T-helper 9 cell (primary cell): Measurements from ENCODE around the gene PKNOX2.
"Not testable (repeated sequence)": the region's sequence is repeated elsewhere in the genome, so short reads cannot be mapped to it uniquely, and the experiment has no call there.

ENCODE experiments used
- DNase-seq: peaks from one replicate; pipeline ENCODE4 v3.0.0-alpha.2; 2020

PKNOX2 gene

DNA sequence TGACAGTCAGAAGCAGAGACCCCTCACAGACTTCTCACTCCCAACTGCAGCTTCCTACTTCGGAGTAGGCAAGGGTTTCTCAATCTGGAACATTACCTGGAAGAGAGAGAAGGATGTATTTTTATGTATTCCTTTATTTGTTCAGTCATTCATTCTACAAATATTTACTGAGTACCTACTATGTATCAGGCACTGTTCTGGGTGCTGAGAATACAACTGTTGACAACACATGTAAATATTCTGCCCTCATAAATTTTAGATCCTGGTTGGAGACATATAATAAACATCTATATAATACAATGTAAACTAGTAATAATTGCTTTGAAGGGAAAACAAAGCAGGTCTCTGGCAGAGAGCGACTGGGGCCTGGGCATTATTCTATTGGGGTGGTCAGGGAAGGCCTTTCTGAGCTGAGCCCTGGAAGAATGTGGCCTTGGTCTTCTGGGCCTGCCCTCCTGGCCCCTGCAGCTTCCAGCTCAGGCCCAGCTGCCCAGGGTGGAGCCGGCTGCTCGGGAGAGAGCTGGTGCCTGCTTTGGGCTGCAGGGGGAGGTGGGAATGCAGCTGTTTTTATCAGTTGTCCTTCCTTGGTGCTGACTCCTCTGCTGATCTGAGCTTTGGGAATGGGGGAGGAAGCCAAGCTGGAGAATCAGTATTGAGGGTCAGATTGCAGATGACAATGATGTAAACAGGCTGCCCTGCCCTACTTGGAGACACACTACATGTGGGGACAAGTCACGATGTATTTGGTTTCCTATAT is 46.8 kb downstream of the PKNOX2 start:
- no peak for DNase-seq

- no peak for DNase-seq
Observed at GRCh38 chr11:125211948-125212340, 47.4 kb downstream of the PKNOX2 start.

DNA sequence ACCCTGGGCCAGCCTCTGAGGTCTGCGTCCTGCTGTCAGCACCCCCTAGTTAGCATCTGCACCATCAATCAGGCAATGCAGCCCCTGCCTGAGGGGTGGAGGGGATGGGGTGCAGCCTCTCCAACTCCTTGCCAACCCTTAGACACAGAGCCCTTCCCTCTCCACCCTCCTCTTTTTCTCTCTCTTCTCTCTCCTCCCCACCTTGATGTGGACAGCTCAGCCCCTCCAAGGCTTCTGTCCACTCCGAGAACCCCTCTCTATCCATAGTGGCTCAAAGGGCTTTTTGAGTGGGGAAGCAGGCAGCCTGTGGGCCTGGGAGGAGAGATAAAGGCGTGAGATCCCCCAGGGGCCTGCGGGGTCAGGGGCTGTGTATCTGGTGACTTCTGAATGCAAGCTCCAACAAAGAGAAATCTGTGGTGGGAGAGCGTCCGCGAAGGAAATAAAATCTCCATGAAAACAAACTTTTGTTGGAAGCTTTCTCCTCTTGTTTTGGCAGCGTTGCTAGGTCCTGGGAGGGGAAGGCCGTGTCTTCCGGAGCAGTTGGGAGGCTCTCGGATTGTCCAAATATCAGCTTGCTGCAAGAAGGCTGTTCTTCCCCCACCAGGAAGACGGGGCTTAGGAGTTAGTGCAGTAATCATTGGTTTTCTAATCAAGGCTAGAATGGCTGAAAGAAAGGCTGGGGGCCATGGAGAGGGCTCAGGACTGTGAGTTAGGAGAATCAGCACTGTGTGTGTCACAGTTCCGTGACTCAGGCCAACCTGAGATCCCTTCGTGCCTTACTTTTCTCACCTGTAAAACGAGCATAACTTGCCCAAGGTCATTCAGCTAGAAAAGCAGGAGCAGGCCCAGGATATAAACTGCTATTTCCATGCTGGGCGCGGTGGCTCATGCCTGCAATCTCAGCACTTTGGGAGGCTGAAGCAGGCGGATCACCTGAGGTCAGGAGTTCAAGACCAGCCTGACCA is 50.3 kb downstream of the PKNOX2 start:
- no peak for DNase-seq

DNA sequence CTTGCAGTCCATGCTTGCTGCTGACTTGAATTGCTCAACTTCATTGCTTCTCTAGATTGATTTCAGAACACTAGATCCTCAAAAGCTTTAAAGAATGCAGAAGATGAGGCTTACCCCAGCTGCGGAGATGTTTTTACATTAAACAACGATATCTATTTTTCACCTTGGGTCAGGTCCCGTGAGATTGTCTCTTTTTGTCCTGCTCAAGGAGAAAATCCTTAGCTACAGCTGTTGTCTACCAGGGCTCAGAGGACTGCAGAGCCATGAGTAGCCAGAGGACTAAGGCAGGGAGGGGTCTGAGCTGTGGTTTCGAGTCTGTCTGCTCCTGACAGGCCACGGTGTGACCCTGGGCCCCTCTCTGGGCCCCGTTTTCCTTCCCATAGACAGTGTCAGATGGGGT is 51.4 kb downstream of the PKNOX2 start:
- DNase-seq: no peak

- no peak for DNase-seq
Observed at GRCh38 chr11:125218336-125218735, 53.8 kb downstream of the PKNOX2 start.

DNA sequence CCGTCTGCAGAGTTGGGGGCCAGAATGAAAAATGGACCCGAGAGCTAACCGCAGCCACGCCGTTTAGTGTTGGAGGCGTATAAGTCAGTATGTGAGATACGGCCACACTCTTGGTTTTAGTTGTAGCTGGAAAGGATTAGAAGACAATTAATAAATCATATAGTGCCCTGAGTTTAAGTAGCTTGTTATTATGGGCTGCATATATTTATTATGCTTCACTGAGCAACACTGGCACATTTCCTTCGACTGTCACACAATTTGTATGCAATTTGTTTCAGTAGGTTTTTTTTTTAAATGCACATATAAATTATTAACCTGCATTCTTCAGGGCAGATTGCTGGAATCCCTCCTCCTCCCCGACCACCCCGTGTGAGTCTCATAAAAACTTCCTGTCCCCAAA is 56.9 kb downstream of the PKNOX2 start:
- no peak for DNase-seq

DNA sequence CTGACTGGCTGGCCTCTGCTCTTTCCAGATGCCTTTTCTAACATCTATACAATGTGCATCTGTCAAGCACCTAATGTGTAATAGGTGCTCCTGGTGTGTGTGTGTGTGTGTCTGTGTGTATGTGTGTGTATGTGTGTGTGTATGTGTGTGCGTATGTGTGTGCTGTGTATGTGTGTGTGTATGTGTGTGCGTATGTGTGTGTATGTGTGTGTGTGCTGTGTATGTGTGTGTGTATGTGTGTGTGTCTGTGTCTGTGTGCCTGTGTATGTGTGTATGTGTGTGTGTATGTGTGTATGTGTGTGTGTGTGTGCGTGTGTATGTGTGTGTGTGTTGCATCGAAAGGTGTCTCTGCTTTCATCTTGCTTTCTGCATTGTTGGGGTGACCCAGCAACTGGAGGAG is 57.9 kb downstream of the PKNOX2 start:
- DNase-seq: no peak

DNA sequence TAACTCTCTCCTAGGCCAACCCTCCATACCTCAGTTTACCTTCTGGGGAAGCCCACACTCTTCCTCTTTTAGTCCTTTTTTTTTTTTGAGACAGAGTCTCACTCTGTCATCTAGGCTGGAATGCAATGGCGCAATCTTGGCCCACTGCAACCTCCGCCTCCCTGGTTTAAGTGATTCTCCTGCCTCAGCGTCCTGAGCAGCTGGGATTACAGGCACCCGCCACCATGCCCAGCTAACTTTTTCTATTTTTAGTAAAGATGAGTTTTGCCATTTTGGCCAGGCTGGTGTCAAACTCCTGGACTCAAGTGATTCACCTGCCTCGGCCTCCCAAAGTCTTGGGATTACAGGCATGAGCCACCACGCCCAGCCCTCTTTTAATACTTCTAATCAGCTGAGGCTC is 58.6 kb downstream of the PKNOX2 start:
- DNase-seq: not testable (repeated sequence)

DNA sequence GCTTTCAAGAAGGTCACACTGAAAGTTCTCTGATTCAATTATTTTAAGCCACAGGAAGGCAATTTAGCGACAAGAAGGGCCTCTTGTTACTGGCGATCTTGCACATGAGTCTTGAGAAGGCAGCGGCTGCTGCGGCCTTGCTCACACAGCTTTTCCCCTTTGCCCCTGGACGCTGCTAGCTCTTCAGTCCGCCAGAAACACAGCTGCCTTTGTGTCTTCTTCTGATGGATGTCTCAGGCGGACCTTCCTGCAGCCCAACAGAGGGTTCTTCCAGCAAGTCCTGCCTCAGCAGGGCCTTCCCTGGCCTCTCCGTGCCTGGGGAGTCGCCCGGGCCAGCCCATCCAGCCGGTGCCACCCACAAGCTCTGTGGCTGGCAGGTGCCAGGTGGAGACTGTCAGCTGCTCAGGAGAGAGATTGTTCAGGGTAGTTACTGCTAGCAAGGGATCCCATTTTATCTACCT is 59.4 kb downstream of the PKNOX2 start:
- no peak for DNase-seq

DNA sequence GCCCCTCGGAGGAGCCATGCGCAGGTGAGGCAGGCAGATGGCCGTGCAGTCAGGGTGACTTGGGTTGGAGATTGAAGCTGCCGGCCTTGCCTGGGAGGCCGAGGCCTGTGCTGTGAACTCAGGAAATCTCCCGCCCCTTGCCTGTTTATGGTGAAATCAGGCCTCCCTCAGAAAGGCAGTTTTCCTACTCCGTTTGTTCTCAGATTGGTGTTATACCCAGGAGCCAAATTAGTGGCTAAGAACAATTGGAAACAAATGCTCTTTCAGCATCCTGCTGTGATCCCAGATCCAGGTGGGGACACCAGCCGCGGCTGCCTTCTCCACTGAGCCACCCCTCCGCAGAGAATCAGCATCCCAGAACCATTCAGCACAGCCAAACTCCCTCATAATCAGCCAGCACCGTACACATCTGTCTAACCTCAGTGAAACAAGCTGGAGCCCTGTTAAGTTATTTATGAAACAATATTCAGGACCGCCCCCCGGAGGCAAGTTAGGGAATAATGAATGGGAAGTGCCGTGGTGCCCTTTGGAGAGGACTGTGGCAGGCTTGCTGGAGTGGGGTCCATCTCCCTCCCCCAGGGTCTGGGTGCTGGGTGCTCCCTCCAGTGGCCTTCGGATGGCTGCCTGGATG is 60.0 kb downstream of the PKNOX2 start:
- DNase-seq: no peak

GRCh38 chr11:125225401-125225800 is 60.9 kb downstream of the PKNOX2 start:
- DNase-seq: no peak

- DNase-seq: no peak
Observed at GRCh38 chr11:125226031-125226430, 61.5 kb downstream of the PKNOX2 start.

- no peak for DNase-seq
Observed at GRCh38 chr11:125226706-125227105, 62.2 kb downstream of the PKNOX2 start.

DNA sequence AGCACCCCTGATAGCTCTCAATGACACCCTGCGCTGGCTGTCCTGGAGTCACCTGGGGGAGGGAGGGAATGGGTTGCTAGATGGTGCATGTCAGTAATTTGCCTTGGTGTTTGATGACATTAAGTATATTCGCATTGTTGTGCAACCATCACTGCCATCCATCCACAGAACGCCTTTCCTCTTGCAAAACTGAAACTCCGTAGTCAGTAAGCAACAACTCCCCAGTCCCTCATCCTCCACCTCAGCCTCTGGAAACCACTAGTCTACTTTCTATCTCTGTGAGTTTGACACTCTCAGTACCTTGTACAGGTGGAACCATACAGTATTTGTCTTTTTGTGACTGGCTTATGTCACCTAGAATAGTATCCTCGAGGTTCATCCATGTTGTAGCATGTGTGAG is 62.6 kb downstream of the PKNOX2 start:
- DNase-seq: no peak

DNA sequence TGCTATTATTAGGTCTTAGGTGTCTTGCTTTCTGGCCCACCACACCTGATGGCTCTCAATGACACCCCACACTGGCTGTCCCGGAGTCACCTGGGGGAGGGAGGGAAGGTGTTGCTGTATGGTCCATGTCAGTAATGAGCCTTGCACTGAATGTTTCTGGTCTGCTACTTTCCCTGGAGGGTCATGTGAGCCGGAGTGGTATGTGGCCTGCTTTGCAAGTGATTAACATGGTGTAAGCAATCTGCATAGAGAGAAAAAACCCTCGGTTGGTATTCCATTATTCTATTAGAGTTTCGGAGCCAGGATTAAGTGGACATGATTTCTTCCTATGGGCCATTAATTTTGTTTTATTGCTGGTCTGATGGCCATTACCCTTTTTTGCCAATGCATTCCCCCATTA is 63.9 kb downstream of the PKNOX2 start:
- no peak for DNase-seq

- DNase-seq: no peak
Observed at GRCh38 chr11:125228993-125229392, 64.4 kb downstream of the PKNOX2 start.

DNA sequence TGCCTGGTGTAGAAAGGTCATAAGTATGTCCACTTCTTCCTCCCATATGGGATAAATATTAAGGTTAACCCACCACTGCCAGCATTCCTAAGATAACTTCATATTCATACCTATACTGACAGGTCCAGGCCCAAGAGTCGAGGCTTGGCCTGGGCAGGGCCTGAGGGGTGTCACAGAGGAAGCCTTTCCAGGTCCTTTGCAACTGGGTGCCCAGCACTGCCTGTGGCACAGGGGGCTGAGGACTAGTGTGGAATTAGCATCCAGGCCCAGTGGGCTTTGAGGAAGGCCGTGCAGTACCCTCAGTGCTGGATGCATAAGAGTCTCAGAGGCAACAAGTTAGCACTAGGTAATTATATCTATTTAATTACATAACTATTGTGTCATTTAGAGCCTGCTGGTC is 65.4 kb downstream of the PKNOX2 start:
- DNase-seq: no peak

GRCh38 chr11:125233116-125233515 is 68.6 kb downstream of the PKNOX2 start:
- no peak for DNase-seq

DNA sequence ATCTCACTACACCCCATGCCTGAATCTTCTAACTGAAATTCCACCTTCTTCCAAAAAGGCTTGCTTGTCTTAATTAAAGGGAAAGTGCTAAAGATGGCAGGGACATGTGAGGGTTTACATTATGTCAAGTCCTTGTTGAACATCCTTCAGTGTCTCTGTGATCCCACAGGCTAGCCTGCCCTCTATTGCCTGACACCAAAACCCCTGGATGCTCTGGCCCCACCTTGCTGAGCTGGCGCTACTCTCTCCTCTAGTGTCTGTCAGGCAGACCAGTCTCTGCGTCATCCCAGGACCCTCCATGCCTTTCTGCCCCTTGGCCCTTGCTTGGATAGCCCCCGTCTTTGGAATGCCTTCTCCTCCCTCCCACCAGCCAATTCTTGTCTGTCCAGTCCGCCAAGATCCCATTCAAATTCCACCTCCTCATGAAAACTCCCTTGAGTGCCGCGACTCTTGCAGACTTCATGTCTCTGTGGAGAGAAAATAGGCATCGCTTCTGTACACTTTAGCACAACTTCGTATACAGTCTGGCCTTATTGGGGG is 69.3 kb downstream of the PKNOX2 start:
- no peak for DNase-seq

DNA sequence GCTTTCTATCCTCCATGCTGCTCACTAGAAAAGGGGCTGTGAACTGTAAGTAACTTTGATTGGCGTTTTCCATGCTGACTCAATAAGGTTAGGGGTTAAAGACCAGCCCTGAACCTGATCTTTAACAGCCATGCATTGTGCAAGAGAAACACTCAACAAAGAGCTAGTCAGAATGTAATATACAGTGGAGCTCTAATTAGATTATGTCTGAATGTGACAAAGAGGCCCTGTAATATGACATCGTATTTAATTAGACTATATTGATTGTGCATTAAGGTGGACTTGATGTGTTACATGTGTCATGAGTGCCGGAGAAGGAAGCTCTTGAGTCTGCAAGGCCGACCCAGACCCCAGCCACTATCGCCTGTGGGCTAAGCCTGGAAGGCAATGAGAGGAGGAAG is 70.5 kb downstream of the PKNOX2 start:
- DNase-seq: no peak

- no peak for DNase-seq
Observed at GRCh38 chr11:125236072-125236825, 71.7 kb downstream of the PKNOX2 start.
